GM21528 (cell line): ENCODE data around the gene ZNF525.
"Not testable (repeated sequence)": the region's sequence is repeated elsewhere in the genome, so short reads cannot be mapped to it uniquely, and the experiment has no call there.

Source experiments
- ATAC-seq: cut with Tn5 transposase; IDR thresholded peaks from one replicate; pipeline ENCODE4 v1.9.1; 2021; ENCODE audit warnings: mild to moderate bottlenecking, moderate library complexity; ENCODE audit not compliant: unreplicated experiment, low FRiP score

The ZNF525 gene

DNA sequence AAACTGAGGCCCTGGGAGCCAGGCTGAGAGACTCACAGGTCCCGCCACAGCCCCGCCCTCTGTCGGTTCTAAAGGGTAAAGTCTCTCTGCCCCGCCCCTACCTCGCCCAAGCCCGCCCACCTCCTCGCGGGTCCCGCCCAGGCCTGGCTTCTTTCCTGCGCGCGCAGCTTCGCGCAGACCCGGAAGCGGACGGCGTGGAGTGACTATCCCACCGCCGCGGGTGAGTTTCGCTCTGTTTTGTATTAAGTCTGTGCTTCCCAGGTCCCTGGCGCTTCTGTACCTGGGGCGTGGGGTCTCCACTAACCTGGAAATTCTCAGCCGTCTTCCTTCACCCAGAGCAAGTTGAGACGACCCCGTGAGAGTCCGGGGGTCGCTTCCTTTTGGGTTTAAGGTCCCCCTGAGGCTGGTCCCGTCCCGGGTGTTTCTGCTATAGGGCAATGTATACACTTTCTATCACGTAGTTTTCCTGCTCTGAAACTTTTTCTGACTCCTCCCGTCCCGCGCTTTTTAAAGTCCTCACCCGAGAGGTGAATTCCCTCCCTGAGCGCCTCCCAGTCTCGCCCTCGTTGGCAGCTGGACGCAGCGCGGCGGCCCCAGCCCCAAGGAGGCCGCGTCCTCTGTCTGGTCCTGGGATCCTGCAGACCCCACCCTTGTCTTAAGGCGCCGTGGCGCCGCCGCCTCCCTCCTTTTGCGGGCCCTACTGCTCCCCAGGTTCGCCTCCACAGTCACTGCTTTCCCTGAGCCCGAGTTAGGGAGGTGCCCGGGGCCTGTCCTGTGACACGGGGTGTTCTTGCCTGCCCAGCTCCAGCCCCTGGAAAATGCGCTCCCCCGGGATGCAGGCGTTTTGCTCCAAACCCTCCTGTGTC lies 29.7 kb downstream of the ZNF525 start, which contains the start of gene ZNF765:
Gene ZNF765, plus strand, starts transcription at position 176 of the 866 bp plus-strand sequence. CDS start 2,867 bp downstream, outside the sequence.
- peak; percentile 90 for ATAC-seq

DNA sequence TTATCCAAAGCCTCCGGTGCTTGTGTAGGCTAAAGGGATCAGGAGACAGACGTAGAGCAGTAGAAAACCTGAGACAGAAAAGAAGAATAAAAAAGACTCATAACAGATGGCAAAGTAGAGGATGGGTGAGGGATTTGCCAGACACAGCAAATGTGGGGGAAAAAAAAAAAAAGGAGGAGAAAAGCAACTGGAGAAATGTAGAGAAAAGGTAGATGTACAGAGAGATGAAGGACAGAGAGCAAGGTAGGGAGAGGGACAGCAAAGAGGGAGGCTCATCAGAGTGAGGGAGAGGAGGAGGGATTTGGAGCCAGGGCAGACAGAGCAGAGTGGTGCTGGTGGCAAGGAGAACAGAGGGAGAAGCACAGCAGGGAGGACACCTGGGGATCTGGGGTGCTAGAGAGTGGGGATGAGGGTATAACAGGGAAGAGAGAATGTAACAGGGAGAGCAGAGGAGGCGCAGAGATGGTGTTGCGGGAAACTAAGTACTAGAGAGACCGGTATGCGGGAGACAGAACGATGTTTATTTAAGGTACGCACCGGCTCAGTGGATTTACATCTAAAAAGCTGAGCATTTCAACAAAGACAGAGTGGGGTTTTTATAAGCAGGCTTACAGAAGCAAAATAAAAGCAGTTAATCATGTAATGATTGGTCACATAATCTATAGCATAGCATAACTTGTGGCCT lies 30.5 kb downstream of the ZNF525 start:
- not testable (repeated sequence) for ATAC-seq

DNA sequence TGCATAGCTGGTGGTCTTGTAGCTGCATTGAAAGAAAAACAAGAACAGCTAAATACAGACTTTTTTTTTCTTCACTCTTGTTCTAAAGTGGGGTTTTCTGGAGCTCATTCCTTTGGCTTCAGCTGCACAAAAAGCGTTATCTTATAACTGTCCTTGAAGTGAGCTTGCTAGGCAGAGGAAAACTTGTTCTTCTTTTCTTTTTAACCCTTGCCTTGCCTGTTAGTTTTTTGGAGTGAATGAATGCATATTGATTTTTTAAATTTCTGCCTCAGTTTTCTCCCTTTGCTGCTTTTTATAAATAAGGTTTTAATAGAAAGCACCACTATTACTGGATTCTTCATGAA lies 31.0 kb downstream of the ZNF525 start:
- no peak for ATAC-seq

DNA sequence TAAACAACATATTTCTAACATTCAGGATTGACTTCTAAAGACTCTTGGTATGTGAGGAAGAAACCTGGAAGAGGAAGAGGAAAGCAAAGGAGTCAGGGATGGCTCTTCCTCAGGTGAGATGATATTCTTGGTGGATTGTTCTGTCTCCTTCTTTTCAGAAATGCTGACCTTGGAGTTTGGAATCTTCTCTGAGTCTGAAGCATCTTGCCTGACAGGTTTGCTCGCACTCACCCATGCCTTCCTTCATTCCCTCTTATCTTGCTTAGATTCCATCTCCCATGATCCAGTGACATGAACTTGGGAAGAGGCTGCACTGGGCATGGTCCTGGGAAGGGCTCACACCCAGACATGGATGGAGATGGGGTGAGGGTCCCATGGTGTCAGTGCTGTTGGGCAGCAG lies 32.4 kb downstream of the ZNF525 start:
- not testable (repeated sequence) for ATAC-seq

DNA sequence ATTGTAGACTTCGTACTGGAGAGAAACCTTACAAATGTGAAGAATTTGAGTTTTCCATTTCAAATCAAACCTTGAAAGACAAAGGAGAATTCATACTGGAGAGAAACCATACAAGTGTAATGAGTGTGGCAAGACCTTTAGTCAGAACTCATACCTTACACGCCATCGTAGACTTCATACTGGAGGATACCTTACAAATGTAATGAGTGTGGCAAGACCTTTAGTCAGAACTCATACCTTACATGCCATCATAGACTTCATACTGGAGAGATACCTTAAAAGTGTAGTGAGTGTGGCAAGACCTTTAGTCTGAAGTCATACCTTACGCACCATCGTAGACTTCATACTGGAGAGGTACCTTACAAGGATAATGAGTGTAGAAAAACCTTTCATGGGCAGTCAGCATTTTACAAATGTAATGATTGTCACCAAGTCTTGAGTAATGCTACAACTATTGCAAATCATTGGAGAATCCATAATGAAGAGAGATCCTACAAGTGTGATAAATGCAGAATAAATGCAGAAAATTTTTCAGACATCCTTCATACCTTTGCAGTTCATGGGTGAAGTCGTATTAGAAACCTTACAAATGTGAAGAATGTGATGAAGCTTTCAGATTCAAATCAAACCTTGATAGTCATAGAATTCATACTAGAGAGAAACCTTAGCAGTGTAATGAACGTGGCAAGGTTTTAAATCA lies 44.1 kb downstream of the ZNF525 start:
- no peak for ATAC-seq

DNA sequence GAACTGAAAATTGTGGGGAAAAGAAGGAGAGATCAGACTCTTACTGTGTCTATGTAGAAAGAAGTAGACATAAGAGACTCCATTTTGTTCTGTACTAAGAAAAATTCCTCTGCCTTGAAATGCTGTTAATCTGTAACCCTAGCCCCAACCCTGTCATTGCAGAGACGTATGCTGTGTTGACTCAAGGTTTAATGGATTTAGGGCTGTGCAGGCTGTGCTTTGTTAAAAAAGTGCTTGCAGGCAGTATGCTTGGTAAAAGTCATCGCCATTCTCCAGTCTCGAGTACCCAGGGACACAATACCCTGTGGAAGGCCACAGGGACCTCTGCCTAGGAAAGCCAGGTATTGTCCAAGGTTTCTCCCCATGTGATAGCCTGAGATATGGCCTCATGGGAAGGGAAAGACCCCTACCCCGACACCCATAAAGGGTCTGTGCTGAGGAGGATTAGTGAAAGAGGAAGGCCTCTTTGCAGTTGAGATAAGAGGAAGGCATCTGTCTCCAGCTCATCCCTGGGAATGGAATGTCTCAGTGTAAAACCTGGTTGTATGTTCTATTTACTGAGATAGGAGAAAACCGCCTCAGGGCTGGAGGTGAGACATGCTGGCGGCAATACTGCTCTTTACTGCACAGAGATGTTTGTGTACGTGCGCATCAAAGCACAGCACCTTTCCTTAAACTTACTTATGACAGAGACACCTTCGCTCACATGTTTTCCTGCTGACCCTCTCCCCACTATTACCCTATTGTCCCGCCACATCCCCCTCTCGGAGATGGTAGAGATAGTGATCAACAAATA lies 55.2 kb downstream of the ZNF525 start:
- ATAC-seq = not testable (repeated sequence)

DNA sequence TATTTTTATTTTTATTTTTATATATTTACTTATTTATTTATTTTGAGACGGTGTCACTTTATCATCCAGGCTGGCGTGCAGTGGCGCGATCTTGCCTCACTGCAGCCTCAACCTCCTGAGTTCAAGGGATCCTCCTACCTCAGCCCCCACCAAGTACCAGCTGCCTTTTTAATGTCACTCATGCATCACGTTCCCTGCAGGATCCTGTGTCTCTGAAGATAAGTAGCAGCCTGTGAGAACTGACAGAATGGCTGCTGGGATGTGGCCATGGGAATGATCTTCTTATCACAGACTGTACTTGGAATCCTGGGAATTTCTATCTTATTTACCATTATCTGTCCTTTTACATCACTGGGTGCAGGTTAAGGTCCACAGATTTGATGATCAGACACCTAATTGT lies 57.0 kb downstream of the ZNF525 start:
- no peak for ATAC-seq

DNA sequence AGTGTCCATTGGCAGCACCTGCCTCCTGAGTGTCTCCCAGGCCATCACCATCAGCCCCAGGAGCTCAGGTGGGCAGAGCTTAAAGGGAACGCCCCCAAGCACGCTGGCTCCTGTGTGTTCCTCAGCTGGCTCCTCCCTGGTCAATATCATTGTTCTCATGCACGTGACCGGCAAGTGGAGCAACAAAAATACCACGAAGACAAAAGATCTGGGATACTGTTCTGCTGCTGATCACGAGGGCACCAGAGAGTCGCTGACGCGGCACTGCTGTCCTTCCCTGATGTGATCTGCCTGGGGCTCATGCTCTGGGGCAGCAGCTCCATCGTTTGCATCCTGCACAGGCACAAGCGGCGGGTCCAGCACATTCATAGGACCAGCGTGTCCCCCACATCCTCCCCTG lies 57.6 kb downstream of the ZNF525 start:
- not testable (repeated sequence) for ATAC-seq

DNA sequence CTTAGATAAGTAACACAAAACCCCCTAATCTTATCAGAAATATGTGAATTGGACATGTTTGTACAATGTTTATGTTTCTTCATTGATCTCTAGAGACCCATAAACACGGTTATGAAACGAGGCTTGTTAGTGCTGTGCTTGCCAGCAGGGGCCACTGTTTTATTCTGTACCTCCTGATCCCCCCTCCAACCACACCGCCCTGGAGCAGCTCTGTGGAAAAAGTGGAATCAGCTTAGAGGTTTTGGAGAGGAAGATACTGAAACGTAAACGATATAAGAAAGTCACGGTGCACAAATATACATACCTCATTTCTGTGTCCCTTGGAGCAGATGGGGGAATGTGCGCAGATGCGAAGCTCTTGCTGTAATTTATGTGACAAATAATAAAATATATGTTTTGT lies 58.2 kb downstream of the ZNF525 start:
- ATAC-seq = not testable (repeated sequence)

DNA sequence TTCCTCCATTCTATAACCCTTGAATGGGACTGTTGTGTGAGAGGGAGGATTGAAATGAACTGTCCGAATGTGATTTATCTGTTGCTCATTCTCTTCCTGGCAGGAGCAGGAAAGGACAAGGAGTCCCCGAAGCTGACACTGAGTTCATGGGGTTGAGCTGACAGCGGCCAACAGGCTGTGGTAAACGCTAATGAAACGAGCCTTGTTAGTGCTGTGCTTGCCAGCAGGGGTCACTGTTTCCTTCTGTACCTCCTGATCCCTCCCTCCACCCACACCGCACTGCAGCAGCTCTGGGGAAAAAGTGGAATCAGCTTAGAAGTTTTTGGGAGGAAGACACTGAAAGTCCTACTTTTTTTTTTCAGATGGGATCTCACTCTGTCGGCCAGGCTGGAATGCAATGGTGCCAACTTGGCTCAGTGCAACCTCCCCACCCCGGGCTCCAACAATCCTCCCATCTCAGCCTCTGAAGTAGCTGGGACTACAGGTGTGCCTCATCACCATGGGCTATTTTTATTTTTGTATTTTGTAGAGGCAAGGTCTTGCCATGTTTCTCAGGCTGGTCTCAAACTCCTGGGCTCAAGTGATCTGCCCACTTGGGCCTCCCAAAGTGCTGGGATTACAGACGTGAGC lies 59.6 kb downstream of the ZNF525 start:
- ATAC-seq = no peak

DNA sequence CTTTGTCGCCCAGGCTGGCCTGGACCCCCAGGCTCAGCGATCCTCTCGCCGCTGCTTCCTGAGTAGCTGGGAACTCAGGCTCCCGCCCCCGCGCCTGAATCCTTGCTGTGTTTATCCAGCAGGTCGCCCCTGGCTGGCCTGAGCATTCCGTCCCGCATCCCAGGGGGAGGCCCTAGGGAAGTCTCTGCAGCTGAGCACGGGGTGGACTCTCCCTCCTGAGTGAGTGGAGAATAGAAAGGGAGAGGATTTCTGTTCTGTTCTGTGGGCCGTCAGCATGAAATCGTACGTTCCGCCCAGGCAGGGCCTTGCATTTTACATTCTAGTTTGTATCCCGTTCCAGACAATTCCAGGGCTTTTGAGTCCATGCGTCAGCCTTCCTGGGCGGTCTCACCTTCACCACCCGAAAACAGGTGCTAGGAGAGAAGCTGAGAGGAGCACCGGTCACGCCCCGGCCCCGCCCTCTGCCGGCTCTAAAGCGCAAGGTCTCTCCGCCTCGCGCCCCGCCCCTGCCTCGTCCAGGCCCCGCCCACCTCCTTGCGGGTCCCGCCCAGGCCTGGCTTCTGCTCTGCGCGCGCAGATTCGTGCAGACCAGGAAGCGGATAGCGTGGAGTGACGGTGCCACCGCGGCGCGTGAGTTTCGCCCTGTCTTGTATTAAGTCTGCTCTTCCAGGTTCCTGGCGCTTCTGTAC lies 66.0 kb downstream of the ZNF525 start, which contains the start of gene ZNF761:
Gene ZNF761, plus strand, starts transcription at position 586 of the 689 bp plus-strand sequence. CDS start 15,285 bp downstream, outside the sequence.
- ATAC-seq = peak; percentile 93

DNA sequence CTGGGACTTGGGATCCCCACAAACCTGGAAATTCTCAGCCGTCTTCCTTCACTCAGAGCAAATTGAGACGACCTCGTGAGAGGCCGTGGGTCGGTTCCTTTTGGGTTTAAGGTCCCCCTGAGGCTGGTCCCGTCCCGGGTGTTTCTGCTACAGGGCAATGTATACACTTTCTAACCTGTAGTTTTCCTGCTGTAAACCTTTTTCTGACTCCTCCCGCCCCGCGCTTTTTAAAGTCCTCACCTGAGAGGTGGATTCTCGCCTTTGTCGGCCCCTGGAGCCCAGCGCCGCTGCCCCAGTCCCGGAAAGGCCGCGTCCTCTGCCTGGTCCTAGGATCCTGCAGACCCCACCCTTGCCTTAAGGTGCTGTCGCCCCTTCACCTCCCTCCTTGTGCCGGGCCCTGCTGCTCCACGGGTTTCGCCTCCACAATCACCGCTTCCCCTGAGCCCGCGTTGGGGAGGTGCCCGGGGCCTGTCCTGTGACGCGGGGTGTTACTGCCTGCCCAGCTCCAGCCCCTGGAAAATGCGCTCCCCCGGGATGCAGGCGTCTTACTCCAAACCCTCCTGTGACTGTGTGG lies 66.7 kb downstream of the ZNF525 start:
- ATAC-seq = peak; percentile 38
